GM12878 (cell line): Measurements from ENCODE around the gene SLC15A1. TPM values are rescaled to one million over a fixed set of nuclear protein-coding genes. Genes with fewer than 3 reads are reported as not detected.

Source experiments
- ATAC-seq: fragments of 200-7000 bp; cut with Tn5 transposase; 3 replicates; pipeline ENCODE4 v1.9.1; 2020; ENCODE audit warnings: mild to moderate bottlenecking, moderate library complexity
- BruUV-seq: library from RNA; stranded (reverse); fragments of 400-500 nt; replicated peaks from 2 replicates; lab custom pipeline; 2021; lab: Mats Ljungman, UMichigan
- CTCF ChIA-PET: fragments of 300-600 bp; sonication (Branson Sonifier 250); formaldehyde crosslinking; extraction: SDS; loops from one replicate; lab custom pipeline; 2021; ENCODE audit warnings: inconsistent platforms; lab: Yijun Ruan, JAX
- POLR2A ChIA-PET: fragments of 350-600 bp; formaldehyde crosslinking; extraction: SDS; loops from one replicate; lab custom pipeline; 2021; ENCODE audit warnings: inconsistent platforms; lab: Charles Lee
- RAD21 ChIA-PET: fragments of 300-600 bp; sonication (Branson Sonifier 250); formaldehyde crosslinking; loops from one replicate; lab custom pipeline; 2023; ENCODE audit warnings: antibody characterized with exemption; ENCODE audit not compliant: unreplicated experiment; lab: Charles Lee
- SMC1A ChIA-PET: fragments of 300-600 bp; sonication (Branson Sonifier 250); formaldehyde crosslinking; loops from one replicate; lab custom pipeline; 2023; ENCODE audit not compliant: unreplicated experiment, uncharacterized antibody; lab: Charles Lee
- DNase-seq: peaks from one replicate; pipeline ENCODE4 v3.0.0-alpha.2; 2011; ENCODE audit warnings: low read depth, low spot score
- FAIRE-seq: peaks from 3 replicates; lab custom pipeline; 2011; peaks lifted over from hg19 to GRCh38; lab: Jason Lieb, UNC
- H2AFZ ChIP-seq: 2 replicates; pipeline ENCODE4 v1.6.0; 2011; ENCODE audit warnings: low read depth, low read length, control low read depth; ENCODE audit not compliant: control insufficient read depth
- H3K27ac ChIP-seq: 2 replicates; pipeline ENCODE4 v1.5.1; 2011; ENCODE audit warnings: control low read depth; ENCODE audit not compliant: control insufficient read depth, insufficient read depth
- H3K27me3 ChIP-seq, 2 experiments: replicated peaks in 1 of 2; 2 replicates each; pipeline versions ENCODE4 v1.6.0 to v1.6.1; 2011; ENCODE audit warnings: low read length in 1 of 2; ENCODE audit not compliant: control insufficient read depth in 2 of 2, insufficient read depth in 2 of 2
- H3K36me3 ChIP-seq, 2 experiments: 2 replicates each; pipeline ENCODE4 v1.5.1; 2011; ENCODE audit warnings: low read length in 1 of 2; ENCODE audit not compliant: control insufficient read depth in 2 of 2, insufficient read depth in 2 of 2
- H3K4me1 ChIP-seq: 2 replicates; pipeline ENCODE4 v1.6.1; 2011; ENCODE audit warnings: mild to moderate bottlenecking, low read length, moderate library complexity, mixed read lengths; ENCODE audit not compliant: control insufficient read depth, insufficient read depth
- H3K4me2 ChIP-seq: 2 replicates; pipeline ENCODE4 v1.6.0; 2011; ENCODE audit warnings: control low read depth; ENCODE audit not compliant: control insufficient read depth, insufficient read depth
- H3K4me3 ChIP-seq: fragments of 200-600 bp; sonication (generic); 2 replicates; pipeline ENCODE4 v1.5.1; 2016
- H3K79me2 ChIP-seq: 2 replicates; pipeline ENCODE4 v1.6.0; 2011; ENCODE audit warnings: low read length; ENCODE audit not compliant: control insufficient read depth, insufficient read depth
- H3K9ac ChIP-seq: 2 replicates; pipeline ENCODE4 v1.8.0; 2011; ENCODE audit warnings: low read length, control low read depth, mixed read lengths; ENCODE audit not compliant: control insufficient read depth, insufficient read depth
- H3K9me3 ChIP-seq: replicated peaks from 3 replicates; pipeline ENCODE4 v1.5.1; 2011; ENCODE audit warnings: mild to moderate bottlenecking, low read length; ENCODE audit not compliant: control insufficient read depth, insufficient read depth
- H4K20me1 ChIP-seq: 2 replicates; pipeline ENCODE4 v1.6.0; 2011; ENCODE audit not compliant: control insufficient read depth, insufficient read depth
- BCL11A ChIP-seq: IDR thresholded peaks from 2 replicates; pipeline ENCODE4 v1.6.1; 2011; ENCODE audit warnings: low read depth, low read length
- CBFB ChIP-seq: IDR thresholded peaks from 2 replicates; pipeline ENCODE4 v1.6.1; 2016; ENCODE audit warnings: antibody characterized with exemption, low read depth
- CHD4 ChIP-seq: fragments of 200-600 bp; sonication (generic); IDR thresholded peaks from 2 replicates; pipeline ENCODE4 v1.6.1; 2016; ENCODE audit warnings: mild to moderate bottlenecking
- ETV6 ChIP-seq, 2 experiments: fragments of 450-650 bp in 1 of 2; IDR thresholded peaks in 1 of 2; conservative IDR thresholded peaks in 1 of 2; 2 replicates each; pipeline ENCODE4 v1.6.1; 2014; ENCODE audit warnings: antibody characterized with exemption in 1 of 2, borderline replicate concordance in 1 of 2, low read depth in 1 of 2, mild to moderate bottlenecking in 1 of 2, moderate library complexity in 1 of 2
- HDAC2 ChIP-seq: fragments of 200-600 bp; sonication (generic); IDR thresholded peaks from 2 replicates; pipeline ENCODE4 v1.6.1; 2017
- KAT2A ChIP-seq: conservative IDR thresholded peaks from 2 replicates; pipeline ENCODE4 v1.6.1; 2011; ENCODE audit warnings: low read depth, low read length; ENCODE audit not compliant: control insufficient read depth
- KLF5 ChIP-seq: fragments of 450-650 bp; IDR thresholded peaks from 2 replicates; pipeline ENCODE4 v1.6.1; 2014; ENCODE audit warnings: mild to moderate bottlenecking; ENCODE audit not compliant: partially characterized antibody
- MTA2 ChIP-seq: fragments of 450-650 bp; IDR thresholded peaks from 2 replicates; pipeline ENCODE4 v1.6.1; 2016; ENCODE audit warnings: low read depth, mild to moderate bottlenecking, moderate library complexity
- NKRF ChIP-seq: fragments of 450-650 bp; conservative IDR thresholded peaks from 2 replicates; pipeline ENCODE4 v1.6.1; 2017; ENCODE audit warnings: mild to moderate bottlenecking, moderate library complexity
- POLR2AphosphoS5 ChIP-seq: IDR thresholded peaks from 2 replicates; pipeline ENCODE4 v1.6.1; 2011; ENCODE audit warnings: mild to moderate bottlenecking, low read length, inconsistent platforms
- SIX5 ChIP-seq: IDR thresholded peaks from 2 replicates; pipeline ENCODE4 v1.6.1; 2011; ENCODE audit warnings: mild to moderate bottlenecking, low read depth, low read length, moderate library complexity; ENCODE audit not compliant: severe bottlenecking
- YY1 ChIP-seq: IDR thresholded peaks from 2 replicates; pipeline ENCODE4 v1.6.1; 2011; ENCODE audit warnings: low read depth, mild to moderate bottlenecking, low read length
- ZNF217 ChIP-seq: fragments of 450-650 bp; IDR thresholded peaks from 2 replicates; pipeline ENCODE4 v1.6.1; 2017; ENCODE audit warnings: antibody characterized with exemption, mild to moderate bottlenecking
- WGBS: methylation state at CpG from one replicate; pipeline ENCODE4 v1.1.6; 2016; ENCODE audit warnings: low lambda C conversion rate; ENCODE audit not compliant: insufficient replicate concordance, insufficient coverage; ENCODE audit errors: missing lambda C conversion rate; 5-methylcytosine and 5-hydroxymethylcytosine counted together
- in situ Hi-C: fragments of 300-500 bp; cut with MboI; formaldehyde crosslinking; loops from 9 replicates; pipeline ENCODE4 v1.14.3; 2018; ENCODE audit warnings: mixed read lengths
- intact Hi-C: fragments of 100-400 bp; cut with micrococcal nuclease; formaldehyde crosslinking; loops from one replicate; pipeline ENCODE4 v1.14.2; 2022; ENCODE audit not compliant: unreplicated experiment
- polyA plus RNA-seq, 11 experiments: library from polyadenylated mRNA; depleted of rRNA in 4 of 11; unstranded in 6 of 11; stranded (reverse) in 5 of 11; fragments of >200 nt; fragmentation: Nextera tagmentation in 4 of 11; fragmentation: Illumina TruSeq in 1 of 11; extraction: Ambion mirVana in 4 of 11; extraction: Trizol in 1 of 11; gene quantifications; 1 replicate in 1 of 11; 2 replicates in 10 of 11; pipeline versions ENCODE4 v1.2.1 to v1.2.3, GENCODE V29; 2011 to 2016; ENCODE audit warnings: inconsistent platforms in 2 of 11, missing spikeins in 2 of 11, low read depth in 1 of 11
- total RNA-seq, 4 experiments: library from RNA; depleted of rRNA in 3 of 4; stranded (reverse); fragments of >200 nt in 3 of 4; fragmentation: Illumina TruSeq in 1 of 4; extraction: Trizol in 1 of 4; gene quantifications; 2 replicates each; pipeline versions ENCODE4 v1.2.1 to v1.2.3, GENCODE V29; 2013 to 2021

The SLC15A1 gene
- total and polyA plus RNA-seq, 10 of the 15 experiments (the other 5 are each of a cell fraction or from before 2014, with no cell fraction given): not detected

DNA sequence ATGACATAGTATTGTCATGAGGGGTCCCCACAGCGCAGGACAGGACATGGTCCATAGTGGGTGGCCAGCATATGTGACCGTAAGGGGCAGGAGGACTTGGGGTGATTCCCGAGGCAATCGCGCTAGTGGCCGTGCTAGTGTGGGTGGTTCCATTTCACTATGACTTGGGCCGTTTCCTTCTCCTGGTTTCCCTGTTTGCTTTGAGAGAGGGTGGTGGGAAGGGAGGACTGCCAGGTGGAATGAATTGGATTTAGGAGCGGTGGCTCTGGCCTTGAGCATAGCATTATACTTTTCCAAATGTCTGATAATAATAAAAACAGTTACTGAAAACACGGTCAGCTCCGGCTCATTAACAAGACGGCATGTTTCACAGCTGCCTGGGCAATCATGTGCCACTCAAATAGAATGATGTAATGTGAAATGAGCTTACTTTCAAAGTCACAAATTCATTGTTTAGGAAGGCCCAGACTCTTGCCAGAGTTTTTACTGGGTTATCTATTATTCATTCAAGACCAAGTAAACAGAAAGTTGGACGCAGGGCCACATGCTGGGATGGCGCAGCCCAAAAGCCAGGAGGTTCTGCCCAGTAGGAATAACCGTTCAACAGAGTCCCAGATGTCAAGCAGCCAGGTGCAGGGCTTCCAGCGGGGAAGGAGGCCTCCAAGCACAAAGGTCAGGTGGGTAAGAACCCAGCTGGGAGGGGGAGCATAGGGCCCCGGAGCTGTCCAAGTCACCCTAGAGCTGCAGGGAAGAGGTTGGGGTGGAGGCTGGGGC is 19.6 kb upstream of the SLC15A1 start (continued):
- TF ChIP-seq KAT2A (no peak), CHD4 (no peak), MTA2 (no peak), HDAC2 (no peak), SIX5 (no peak)

GRCh38 chr13:98769736-98770135 is 17.3 kb upstream of the SLC15A1 start:
- FAIRE-seq (no peak), ATAC-seq (no peak), DNase-seq (no peak)
- H3K9ac ChIP-seq: no peak overlapping the region
- BruUV-seq: no TSS peak
- no peaks in the 10 kb centered on the region for H3K27me3 ChIP-seq
- H3K4me3 ChIP-seq: no peak overlapping the region
- no peaks in the 10 kb centered on the region for H4K20me1 ChIP-seq
- intact Hi-C loops (no loop called here), in situ Hi-C loops (no loop called here)
- ChIA-PET POLR2A (no interaction called here), SMC1A (no interaction called here), RAD21 (no interaction called here), CTCF (no interaction called here)
- no peaks in the 10 kb centered on the region for H3K79me2 ChIP-seq
- H3K27ac ChIP-seq: no peak overlapping the region
- H2AFZ ChIP-seq: no peak overlapping the region
- H3K36me3 ChIP-seq: no peaks in the 10 kb centered on the region
- no peaks in the 10 kb centered on the region for H3K4me1 ChIP-seq
- no peak overlapping the region for H3K4me2 ChIP-seq
- 34% methylated on average over 7 of the region's 7 CpGs for WGBS
- TF ChIP-seq POLR2AphosphoS5 (no peak), NKRF (no peak), ETV6 (conservative IDR thresholded peaks at IDR 0.05 in 1 of 2, IDR thresholded peaks at IDR 0.05 in 1 of 2; ENCODE audit: borderline replicate concordance in 1 of 2, low read depth in 1 of 2) (no peak), ZNF217 (no peak), CBFB (no peak), KLF5 (no peak), BCL11A (no peak), YY1 (no peak)
- H3K9me3 ChIP-seq: no peaks in the 10 kb centered on the region
